PFSK-1 (cell line): Measurements from ENCODE around the gene UBR4.

ENCODE experiments used
- POLR2AphosphoS5 ChIP-seq: IDR thresholded peaks from 2 replicates; pipeline ENCODE4 v1.6.1; 2012; ENCODE audit warnings: low read depth, mild to moderate bottlenecking, control low read depth, low read length, moderate library complexity
- SIN3A ChIP-seq: IDR thresholded peaks from 2 replicates; pipeline ENCODE4 v1.6.1; 2012; ENCODE audit warnings: mild to moderate bottlenecking, low read length, moderate library complexity, borderline replicate concordance; ENCODE audit not compliant: insufficient read depth

GRCh38 chr1:19206947-19207346 lies 3.1 kb downstream of the UBR4 start:
- TF ChIP-seq POLR2AphosphoS5, result no peak
- no peak for TF ChIP-seq SIN3A
